Activated effector memory CD4-positive, alpha-beta T cell treated with Interleukin-2 at 50 U/mL for 16 hours (primary cell): ENCODE measurements around the gene TLN1.

ENCODE experiments used
- DNase-seq: peaks from one replicate; pipeline ENCODE4 v3.0.0-alpha.2; 2020

Gene TLN1

DNA sequence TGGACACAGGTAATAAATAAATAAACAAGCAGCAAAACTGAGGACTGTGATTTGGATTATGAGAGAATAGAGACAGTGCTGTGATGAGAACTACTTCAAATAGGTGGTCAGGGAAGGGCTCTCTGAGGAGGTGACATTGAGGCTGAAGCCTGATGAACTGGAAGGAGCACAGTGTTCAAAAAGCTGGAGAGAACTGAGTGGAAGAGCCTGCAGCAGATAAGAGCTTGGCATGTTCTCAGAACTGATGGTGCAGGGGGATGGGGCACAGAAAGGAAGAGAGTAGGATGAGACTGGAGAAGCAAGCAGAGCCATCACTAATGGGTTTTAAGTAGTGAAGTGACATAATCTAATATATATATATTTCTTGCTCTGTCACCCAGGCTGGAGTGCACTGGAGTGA, 31.1 kb downstream of the TLN1 start:
- DNase-seq = no peak

DNA sequence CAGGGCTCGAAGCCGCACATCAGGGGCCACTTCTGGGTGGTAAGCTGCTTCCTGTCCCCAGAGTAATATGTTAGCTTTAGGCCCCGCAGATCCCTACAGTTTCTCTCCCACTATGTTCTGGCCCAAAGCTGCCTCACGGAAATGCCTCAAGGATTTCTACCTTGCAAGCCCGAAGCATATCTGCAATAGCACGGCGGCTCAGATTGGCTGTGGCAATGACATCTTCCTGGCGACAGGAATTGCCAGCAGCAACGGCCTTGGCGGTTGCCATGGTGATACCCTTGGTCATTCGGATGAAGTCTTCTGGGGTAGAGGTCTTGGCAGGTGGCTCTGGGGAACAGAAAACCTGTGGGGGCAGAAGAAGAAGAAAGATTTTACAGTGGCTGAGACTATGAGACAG, 32.0 kb downstream of the TLN1 start:
- DNase-seq = no peak

DNA sequence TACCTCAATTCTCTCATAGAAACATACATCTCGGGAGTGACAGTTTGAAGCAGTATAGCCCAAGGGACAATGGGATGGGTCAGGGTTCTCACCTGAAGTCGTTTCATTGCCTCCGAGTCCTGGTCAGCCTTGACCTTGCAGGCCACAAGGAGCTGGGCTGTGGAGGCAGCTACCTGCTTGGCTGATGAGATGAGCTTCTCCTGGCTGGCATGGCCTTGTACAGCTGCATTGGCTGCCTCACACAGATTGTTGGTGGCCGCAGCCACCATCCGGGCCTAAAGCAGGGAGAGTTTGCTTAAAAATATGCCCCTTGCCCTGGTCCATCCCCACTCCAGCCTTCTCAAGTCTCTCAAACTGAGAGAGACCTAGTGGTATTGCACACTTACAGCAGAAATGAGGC, 33.8 kb downstream of the TLN1 start:
- DNase-seq = no peak

DNA sequence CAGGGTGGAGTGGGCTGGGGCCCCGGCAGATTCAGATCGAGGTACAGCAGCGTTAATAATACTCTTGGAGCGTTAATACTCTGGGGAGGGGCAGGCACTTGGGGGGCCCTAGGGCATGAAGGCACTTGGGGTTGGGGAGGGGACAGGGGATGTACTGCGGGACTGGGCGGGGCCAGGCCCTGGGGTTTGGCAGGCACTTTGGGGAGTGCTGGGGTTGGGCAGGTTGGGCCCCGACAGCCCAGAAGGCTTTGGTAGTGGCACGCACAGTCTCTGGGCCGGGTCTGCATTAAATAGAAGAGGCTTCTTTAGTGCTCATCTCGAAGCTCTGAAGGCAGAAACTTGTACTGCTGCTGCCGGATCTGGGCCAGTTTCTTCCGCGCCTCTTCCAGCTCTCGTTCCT, 34.5 kb downstream of the TLN1 start:
- no peak for DNase-seq

DNA sequence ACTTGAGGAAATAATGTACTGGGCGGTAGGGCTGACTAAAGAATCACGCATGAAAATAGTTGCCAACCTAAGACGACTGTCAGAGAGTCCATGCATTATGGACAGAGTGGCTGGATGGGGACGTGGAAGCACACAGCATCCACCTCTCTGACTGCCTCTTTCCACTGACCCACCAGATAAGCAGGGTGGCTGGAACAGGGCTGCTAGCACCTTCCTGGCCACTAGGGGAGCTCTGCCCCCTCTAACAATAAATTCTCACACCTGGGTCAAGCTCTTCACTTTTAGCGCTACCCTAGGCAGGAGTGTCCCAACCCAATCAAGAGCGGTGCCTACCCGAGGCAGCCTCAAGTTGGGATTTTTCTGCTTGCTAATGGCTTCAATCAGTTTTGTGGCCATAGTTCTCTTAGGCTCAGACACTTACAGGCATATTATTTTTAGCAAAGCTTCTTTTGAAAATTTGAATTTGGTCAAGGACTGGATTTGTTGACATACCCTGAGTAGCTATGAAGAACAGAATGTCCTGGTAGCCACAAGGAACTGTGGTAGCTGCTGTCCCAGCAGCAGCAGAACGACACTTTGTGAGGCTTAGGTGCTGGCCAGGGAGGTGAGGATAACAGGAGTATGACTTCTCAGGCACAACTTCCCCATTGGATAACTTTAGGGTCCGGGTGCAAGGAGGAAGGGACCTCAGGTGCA, 35.3 kb downstream of the TLN1 start:
- peak; percentile 39 for DNase-seq

DNA sequence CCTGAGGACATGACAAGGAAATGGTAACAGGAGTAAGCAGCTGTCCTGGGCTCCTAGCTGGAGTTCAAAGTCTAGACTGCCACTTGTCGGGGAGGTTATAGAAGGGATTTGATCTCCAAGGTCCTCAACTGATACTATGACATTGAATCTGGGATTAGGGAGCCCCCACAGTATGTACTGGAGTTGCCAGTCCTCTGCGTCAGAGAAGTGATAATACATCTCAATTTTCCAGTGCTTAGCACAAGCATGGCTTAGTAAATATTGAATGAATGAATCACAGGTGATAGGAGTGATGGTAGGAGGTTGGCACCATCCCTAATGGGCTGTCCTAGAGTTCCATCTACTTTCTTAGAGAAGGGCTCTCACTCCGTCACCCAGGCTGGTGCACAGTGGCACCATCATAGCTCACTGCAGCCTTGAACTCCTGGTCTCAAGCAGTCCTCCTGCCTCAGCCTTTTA, 36.0 kb downstream of the TLN1 start:
- DNase-seq = no peak

DNA sequence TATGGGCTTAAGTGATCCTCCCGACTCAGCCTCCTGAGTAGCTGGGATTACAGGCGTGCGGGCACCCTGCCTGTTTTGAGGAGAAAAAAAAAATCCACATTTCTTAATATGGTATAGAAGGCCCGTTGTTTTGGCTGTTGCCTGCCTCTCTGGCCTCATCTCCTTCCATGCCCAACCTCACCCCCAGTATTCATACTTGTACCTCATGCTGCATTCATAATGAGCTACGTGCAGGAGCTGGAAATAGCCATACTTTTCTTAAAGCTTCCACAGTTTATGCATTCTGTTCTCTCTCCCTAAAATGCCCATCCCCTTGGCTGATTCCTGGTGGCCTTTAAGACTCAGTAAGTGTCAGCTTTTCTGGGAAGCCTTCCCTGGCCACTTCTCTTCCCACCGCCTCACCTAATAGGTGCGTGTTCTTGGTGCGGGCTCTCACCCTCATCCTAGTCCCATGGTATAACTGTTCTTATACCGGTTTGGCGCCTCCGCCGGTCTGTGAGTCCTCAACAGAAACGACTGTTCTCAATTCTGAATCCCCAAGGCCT, 40.2 kb downstream of the TLN1 start:
- no peak for DNase-seq

DNA sequence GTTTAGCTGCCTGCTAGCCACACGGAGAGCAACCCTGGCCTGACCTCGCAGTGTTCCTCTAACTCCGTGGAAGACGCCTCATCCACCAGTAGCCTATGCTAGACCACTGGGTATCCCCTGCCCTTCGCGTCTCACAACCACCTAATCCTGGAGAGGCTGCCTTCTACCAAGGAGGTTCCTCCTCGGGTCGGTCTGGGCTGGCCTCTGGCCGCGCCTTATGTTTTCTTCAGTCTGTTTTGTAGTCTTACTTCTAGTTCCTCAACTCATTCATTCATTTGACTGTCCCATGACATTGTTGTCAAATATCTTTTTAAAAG, 40.7 kb downstream of the TLN1 start:
- no peak for DNase-seq

DNA sequence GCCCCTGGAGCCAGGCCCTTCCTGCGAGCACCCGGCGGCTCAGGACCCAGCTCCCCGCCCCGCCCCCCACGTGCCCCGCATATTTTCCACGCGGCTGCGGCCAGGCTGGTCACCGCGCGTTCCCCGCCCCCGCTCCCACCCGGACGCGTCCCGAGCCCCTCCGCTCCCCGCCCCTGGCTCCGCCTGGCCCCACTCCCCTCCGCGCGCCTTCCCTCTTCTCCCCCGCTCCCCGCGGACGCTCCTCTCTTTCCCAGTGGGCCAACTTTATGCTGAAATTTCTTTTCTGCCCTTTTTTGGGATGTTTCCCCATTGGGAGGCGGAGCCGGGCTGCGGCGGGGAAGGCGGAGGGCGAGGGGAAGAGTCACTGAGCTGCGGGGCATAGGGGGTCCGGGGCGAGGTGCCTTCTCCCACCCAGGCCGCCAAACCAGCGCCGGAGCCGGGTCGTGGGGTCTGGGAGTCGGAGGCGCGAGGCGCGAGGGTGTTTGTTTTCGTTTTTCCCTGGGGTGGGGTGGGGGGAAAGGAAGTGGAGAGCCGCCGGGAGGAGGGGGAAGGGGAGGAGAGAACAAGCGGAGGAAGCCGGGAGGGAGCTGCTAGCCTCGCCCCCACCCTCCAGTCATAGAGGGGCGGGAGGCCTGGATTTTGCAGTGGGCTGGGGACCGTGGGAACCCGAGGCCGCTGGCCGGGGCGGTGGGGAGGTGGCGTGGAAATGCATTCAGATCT, 41.2 kb downstream of the TLN1 start:
- DNase-seq = peak; percentile 9

DNA sequence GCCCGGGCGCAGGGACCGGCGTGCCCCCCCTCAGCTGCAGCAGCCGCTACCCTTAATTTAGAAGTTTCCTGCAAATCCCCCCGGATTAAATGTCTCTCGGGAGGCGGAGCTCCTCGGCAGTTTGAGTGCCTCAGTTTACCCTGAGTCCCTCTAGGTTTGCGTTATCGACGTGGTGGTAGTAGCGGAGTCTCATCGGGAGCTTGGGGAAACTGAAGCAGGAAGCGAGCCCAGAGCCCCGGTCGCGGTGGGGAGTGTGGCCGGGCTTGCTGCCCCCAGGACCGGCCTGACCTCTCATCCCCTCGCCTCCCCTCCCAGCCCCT, 41.7 kb downstream of the TLN1 start:
- no peak for DNase-seq

DNA sequence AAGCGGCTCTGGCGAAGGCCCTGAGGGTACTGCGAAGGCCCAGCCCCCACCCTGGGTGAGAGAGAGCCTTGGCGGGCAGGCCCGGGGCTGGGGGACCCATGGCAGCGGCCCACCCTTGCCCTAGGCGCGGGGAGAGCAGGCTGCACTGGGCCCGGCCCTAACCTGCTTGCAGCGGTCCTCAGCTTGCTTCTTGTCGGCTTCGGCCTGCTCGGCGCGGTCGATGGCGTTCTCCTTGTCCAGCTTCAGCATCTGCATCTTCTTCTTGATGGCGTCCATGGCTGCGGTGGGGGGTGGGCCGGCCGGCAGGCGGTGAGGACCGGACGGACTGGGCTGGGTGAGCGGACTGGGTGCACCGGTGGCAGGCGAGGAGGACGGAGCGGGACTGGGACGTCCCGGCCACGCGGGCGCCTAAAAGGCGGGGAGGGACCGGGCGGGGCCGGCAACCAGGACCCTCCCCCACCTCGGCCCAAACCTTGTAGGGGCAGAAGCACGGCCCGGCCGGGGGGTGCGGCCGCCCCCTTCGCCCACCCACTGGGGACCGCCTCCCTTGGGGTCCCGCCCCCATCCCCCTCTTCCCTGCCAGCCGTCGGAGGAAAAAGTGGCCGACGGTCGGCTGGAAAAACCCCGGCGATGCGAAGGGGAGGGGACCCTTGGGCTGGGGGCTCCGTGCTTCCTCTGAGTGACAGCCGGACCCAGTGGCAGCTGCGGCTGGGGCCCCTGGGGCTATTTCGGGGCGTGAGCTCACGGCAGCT, 42.3 kb downstream of the TLN1 start, which contains the start of gene TPM2:
Gene TPM2 (minus strand): TSS at position 384 of the 752 bp plus-strand sequence. CDS start 108 bp downstream, at position 276.
- DNase-seq = no peak

DNA sequence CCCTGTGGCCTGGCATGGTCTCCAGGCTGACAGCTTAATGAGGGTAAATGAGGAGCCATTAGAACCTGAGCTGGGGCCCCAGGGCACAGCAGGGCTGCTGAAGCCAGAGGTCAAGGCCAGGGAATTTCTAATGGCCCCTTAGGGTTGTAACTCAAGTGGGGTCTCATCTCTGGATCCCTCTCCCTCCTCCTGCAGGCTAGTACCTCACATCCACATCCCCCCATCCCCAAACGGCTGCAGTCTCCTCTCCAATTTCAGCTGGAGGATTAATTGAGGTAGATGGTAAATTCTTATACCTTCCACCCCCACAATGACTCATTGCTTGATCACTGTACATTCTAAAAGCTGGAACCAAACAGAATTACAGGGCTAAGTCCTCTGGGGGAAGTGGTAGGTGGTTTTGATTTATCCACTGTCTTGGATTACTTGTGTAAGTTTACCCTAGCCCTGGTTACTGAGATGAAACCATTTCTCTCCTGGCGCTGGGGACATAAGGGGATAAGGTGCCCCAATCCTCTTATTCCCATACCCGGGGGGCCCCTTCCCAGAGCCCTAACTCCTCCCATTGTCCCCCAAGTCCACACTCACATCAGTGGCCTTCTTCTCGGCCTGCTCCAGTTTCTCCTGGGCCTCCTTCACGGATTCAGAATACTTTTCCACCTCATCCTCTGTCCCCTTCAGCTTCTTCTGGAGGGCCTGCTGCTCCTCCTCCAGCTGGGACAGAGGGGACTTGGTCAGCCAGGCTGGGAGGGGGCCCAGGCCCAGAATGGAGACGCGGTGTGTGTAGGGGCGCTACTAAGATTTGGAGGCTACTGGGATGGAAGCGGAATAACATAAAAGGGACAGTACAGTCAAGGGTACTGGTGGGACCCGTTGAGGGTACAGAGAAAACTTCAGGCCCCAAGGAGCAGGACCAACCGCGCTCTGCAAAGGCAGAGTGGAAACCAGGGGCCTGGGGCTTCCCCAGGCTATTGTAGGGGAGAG, 43.1 kb downstream of the TLN1 start:
- DNase-seq = no peak

DNA sequence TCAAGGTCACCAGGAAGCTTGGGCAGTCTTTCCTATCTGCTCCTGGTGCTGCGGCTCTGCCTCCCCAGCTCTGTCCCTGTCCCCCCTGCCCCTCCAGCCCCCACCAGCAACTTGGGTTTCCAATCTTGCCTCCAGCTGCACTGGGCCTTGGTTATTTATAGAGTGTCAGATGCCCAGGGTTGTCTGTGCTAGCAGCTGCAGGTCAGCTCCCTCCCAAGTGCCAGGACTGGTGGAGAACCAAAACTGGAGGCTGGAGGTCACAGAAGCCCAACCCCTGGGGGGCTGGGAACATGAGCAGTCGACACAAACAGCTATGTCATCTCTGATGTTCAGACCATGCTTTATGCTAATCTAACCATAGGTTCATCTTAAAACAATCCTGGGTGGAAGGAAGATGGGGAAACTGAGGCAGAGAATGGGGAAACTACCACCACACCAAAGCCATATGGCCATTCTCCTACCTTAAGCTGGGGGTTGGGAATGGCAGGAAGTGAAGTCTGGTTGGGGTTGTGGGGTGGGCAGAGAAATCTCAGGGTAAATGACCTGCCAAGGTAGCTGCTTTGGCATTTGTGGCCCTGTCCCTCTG, 43.9 kb downstream of the TLN1 start:
- no peak for DNase-seq

DNA sequence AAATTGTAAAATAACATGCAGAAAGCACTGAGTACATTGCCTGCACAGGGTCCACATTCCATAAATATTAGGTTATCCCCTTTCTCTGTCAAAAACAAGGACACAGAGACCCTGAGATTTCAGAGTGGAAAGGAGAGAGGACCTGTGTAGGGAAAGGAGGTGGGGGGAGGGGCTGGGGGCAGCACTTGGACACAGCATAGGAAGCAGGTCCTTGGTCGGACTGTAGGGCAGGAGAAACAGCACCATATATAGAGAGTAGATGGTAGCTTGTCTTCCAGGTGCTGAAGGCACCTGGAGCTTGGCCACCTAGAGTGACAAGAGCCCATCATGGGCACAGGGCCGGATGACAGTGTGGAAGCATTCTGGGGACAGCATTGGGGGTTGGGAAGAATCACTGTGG, 44.7 kb downstream of the TLN1 start:
- no peak for DNase-seq

DNA sequence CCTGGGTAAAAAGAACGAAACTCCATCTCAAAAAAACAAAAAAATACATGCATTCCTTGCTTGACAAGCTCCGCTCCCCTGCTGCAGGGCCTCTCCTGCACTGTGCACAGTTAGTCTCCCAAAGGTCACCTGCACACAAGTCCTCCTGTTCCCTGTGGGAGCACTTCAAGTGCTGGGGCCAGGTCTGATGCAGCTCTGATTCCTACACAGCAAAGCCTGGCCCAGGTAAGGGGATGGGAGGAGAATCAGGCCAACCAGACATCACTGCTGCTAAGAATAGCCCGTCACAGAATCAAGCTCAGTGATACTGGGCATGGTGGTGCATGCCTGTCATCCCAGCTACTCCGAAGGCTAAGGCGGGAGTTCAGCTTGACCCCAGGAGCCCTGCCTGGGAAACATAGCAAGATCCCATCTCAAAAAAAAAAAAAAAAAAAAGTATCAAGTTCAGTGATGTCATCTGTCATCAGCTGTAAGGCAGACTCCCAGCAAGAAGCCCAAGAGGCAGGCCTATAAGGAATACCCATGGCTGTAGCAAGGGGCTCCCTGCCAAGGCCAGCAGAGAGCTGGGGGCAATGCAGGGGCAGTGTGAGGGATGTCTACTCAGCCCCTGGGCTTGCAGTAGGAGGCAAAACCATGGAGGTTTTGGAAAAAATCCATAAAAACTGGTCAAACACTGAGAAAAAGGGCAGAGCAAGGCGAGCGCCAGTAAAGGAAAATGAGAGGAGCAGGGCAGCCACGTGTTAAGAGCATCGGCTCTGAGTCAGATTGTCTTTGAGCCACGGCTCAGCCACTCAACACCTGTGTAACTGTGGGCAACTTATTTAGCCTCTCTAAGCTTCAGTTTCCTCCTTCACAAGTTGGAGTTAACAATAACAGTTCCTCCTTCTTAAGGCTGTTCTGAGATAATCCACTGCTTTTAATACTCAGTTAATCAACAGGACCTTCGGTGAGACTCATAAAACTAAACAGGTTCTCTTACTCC, 45.5 kb downstream of the TLN1 start:
- DNase-seq = no peak

DNA sequence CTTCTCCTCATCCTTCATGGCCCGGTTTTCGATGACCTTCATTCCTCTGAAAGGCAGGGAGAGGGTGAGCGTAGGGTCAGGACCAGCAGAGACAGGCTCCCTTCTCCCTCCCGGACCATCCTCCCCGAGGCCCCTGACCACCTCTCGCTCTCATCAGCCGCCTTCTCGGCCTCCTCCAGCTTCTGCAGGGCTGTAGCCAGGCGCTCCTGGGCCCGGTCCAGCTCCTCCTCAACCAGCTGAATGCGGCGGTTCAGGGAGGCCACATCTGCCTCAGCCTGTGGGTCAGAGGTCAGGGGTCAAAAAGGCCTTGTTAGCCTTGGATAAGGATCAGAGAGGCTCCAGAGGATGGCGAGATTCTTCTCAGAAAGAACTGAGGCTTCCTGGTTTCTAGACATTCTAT, 46.5 kb downstream of the TLN1 start:
- DNase-seq = no peak

DNA sequence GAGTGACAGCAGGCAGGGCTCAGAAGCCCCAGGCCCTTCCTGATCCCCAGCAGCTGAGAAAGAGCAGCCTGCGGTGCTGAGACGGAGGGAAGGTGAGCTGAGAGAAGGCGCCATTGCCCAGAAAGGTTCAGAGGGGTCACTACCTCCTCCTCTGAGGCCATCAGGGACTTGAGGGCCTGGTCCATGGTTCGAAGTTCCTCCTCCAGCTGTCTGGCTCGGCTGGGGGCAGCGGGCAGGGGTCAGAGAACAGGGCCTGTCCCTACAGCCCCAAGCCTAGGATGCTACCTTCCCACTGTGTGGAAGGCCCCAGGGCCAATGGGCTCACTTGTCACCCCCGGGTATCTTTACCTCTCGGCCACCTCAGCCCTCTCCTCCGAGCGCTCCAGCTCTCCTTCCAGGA, 47.1 kb downstream of the TLN1 start:
- DNase-seq = no peak

DNA sequence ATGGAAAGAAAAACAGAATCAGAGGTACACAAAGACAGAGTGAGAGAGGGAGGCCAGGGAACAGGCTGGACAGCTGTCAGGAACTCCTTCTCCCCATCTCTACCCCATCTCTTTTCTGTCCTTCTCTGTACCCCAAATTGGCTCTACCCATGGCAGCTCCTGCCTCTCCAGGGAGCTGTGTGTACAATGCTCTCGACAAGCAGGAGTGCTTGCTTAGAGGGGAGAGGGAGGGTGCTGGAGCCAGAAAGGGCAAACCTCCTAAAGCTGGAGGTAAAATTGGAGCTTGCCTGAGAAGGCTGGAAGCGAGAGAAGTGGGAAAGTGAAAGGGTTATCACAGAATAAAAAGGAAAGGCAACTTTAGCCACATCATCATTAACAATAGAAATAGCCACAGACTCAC, 48.7 kb downstream of the TLN1 start:
- DNase-seq = no peak

DNA sequence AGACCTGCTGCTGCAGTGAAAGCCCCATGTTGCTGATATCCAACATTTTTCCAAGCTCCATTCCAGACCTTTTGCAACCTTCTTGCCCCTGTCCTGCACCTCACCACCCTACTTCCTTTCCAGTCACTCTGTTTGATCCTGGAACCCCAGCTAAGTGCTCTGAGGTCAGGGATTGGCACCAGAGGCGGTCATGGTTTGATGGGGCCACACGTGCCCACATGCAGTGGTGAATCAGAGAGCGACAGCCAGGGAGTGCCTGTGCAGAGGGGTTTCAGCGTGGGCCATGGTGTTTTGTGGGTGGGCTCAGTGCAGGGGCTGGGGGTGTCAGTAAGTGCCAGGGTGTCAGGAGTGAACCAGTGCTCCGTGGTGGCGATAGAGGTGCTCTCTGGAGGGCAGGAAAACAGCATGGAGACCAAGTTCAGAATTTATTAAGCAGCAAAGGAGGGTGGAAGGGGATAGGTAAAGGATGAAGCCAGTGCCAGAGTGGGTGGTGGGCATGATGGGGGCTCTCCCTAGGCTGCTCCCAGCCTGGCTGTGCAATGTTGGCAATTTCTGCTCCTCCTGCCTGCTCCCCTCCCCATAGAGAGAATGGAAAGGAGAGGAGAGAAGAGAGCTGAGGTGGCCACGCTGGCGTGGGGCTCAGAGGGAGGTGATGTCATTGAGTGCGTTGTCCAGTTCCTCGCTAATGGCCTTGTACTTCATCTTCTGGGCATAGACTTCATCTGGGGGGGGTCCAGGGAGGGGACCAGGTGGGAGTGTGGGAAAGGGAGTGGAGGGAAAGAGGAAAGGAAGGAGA, 49.3 kb downstream of the TLN1 start:
- DNase-seq = no peak

DNA sequence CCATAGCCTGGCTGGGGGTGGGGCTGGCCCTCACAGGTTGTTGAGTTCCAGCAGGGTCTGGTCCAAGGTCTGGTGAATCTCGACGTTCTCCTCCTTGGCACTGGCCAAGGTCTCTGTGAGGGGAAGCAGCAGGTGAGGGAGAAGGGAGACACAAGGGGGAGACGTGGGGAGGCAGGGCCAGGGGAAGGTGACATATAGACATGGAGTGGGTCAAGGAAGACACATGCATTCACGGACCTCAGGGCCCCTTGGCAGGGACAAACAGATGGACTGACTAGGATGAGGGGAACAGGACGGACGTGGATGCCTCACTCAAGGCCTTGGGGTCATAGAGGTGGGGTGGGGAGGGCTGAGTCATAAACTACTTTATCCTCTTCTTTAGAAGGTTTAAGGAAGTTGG, 49.9 kb downstream of the TLN1 start:
- DNase-seq = no peak
